ENCODE data around the gene IZUMO2. TPM values are rescaled to one million over a fixed set of nuclear protein-coding genes. Genes with fewer than 3 reads are reported as not detected.
A peak's percentile ranks its signal among the peaks of the same experiment; 100 is the strongest.
"Not testable (repeated sequence)": the region's sequence is repeated elsewhere in the genome, so short reads cannot be mapped to it uniquely, and the experiment has no call there.

Gene IZUMO2
- total RNA-seq, 2 experiments from 2014 or later = not detected

DNA sequence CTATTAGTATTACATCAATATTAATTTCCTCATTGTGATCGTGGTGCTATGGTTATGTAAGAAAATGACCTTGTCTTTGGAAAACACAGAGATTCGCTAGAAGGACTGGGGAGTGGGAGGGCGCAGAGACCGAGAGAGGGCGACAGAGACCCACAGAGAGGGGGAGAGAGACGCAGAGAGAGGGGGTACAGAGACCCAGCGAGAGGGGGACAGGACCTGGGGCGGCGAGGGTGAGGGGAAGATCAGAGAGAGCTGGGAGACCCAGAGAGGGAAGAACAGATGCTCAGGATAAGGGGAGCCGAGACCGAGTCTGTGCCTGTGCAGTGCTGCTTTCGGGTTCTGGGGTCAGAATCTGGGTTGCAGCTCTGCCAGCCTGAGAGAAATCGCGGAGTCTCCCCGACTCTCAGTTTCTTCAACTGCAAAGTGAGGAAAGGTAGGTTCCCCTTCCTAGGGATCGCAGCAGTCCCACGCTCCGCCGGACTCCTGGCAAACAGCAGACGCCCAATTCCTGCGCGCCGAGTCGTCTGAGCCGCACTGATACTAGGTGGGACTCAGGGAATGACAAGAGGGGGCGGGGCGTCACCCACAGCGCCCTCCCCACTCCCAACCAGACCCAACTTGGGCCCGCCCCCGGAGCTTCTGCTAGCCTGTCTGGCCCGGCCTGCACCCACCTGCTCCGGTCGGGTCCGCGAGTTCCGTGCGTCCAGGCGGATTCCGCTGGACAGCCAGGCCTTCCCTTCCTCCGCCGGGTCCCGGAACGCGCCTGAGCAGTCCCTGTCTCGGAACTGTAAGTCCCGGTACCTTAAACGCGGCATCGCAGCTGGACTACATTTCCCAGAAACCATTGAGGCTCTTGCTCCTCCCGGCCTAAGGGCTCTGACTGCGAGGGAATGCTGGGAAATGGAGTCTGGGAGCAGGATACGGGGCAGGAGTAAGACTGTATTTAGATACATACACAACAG is 15.3 kb downstream of the IZUMO2 start:
- ChIA-PET POLR2A (interaction anchor here (0.7 kb wide), 1 partner anchor 97 kb away, joined by 3 read pairs; no protein-coding TSS in a partner anchor), CTCF (interaction anchor here (0.7 to 2.7 kb wide), 5 partner anchors 12 to 313 kb away, joined by 3 to 10 read pairs (median 4); no protein-coding TSS in a partner anchor)
- Mint-ChIP-seq H3K36me3 (ENCODE audit: low read depth) (no peaks in the 10 kb centered on the region), H3K9me3 (peaks cover 4% of the 10 kb centered on the region), H3K27me3 (peaks cover 18% of the 10 kb centered on the region), H3K27ac (no peak overlapping the region), H3K4me3 (peak overlapping the region; percentile 51), H3K4me1 (ENCODE audit: low read depth) (peaks cover 4% of the 10 kb centered on the region)
- ATAC-seq (peak; percentile 96), DNase-seq (peak; percentile 78)
- intact Hi-C loops (cut with micrococcal nuclease) = no loop called here
- TF ChIP-seq, protein P1, sequence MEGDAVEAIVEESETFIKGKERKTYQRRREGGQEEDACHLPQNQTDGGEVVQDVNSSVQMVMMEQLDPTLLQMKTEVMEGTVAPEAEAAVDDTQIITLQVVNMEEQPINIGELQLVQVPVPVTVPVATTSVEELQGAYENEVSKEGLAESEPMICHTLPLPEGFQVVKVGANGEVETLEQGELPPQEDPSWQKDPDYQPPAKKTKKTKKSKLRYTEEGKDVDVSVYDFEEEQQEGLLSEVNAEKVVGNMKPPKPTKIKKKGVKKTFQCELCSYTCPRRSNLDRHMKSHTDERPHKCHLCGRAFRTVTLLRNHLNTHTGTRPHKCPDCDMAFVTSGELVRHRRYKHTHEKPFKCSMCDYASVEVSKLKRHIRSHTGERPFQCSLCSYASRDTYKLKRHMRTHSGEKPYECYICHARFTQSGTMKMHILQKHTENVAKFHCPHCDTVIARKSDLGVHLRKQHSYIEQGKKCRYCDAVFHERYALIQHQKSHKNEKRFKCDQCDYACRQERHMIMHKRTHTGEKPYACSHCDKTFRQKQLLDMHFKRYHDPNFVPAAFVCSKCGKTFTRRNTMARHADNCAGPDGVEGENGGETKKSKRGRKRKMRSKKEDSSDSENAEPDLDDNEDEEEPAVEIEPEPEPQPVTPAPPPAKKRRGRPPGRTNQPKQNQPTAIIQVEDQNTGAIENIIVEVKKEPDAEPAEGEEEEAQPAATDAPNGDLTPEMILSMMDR (IDR thresholded peaks at IDR 0.05) = peak; percentile 31

DNA sequence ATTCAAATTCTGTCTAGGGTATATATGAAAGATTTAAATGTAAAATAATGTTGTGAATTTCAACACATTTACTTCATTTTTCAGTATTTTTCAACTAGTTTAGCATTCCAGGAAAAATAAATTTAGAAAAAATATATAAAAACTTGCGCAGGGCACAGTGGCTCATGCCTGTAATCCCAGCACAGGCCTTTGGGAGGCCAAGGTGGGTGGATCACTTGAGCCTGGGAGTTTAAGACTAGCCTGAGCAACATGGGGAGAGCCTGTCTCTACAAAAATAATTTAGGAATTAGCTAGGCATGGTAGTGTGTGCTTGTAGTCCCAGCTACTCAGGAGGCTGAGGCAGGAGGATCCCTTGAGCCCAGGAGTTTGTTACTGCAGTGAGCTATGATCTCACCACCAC is 21.2 kb downstream of the IZUMO2 start:
- H3K4me1 Mint-ChIP-seq (ENCODE audit: low read depth); H3K9me3 Mint-ChIP-seq; H3K36me3 Mint-ChIP-seq (ENCODE audit: low read depth); H3K27me3 Mint-ChIP-seq; ATAC-seq; H3K4me3 Mint-ChIP-seq; intact Hi-C loops (cut with micrococcal nuclease); DNase-seq; CTCF ChIA-PET; POLR2A ChIA-PET; H3K27ac Mint-ChIP-seq: not testable (repeated sequence)

DNA sequence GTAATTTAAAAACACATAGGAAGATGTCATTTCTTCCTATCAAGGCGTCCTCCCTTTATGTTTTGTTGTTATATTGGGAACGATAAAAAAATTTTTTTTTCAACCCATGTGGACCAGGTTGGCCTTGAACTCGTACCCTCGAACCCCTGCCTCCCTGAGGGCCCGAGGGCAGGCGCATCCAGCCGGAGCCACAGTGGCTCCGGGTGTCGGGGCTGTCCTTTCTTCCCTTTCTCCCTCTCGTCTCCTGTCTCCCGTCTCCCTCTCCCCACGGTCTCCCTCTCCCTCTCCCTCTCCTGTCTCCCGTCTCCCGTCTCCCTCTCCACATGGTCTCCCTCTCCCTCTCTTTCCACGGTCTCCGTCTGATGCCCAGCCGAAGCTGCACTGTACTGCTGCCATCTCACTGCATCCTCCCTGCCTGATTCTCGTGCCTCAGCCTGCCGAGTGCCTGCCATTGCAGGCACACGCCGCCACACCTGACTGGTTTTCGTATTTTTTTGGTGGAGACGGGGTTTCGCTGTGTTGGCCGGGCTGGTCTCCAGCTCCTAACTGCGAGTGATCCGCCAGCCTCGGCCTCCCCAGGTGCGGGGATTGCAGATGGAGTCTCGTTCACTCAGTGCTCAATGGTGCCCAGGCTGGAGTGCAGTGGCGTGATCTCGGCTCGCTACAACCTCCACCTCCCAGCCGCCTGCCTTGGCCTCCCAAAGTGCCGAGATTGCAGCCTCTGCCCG is 22.8 kb downstream of the IZUMO2 start:
- H3K36me3 Mint-ChIP-seq (ENCODE audit: low read depth); H3K4me1 Mint-ChIP-seq (ENCODE audit: low read depth); ATAC-seq; DNase-seq; CTCF ChIA-PET; H3K27me3 Mint-ChIP-seq; POLR2A ChIA-PET; intact Hi-C loops (cut with micrococcal nuclease); H3K9me3 Mint-ChIP-seq; H3K27ac Mint-ChIP-seq; H3K4me3 Mint-ChIP-seq: not testable (repeated sequence)

DNA sequence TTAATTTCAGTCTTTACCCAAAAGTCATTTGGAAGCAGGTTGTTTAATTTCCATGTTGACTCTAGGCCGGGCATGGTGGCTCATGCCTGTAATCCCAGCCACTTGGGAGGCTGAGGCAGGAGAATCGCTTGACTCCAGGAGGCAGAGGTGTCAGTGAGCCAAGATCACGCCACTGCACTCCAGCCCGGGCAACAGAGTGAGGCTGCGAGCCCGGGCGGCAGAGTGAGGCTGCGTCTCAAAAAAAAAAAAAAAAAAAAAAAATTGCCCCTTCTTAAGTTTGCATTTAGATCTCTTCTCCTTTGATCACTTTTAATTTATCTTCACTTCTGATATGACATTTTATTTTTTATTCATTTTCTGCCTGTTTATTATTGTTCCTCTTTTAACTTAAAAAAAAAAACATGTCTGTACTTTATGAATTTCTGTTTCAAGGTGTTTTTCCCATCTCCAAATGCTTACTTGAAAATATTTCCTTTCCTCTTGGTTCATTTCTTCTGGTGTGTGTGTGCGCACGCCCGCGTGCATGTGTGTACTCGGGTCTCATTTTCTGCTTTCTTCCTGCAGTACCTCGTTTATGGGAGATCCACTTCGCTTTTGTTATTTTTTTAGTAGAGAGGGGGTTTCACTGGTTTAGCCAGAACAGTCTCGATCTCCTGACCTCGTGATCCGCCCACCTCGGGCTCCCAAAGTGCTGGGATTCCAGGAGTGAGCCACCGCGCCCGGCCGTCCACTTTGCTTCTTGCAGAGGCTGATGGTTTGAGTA is 26.3 kb downstream of the IZUMO2 start:
- H3K27ac Mint-ChIP-seq; H3K36me3 Mint-ChIP-seq (ENCODE audit: low read depth); H3K9me3 Mint-ChIP-seq; POLR2A ChIA-PET; intact Hi-C loops (cut with micrococcal nuclease); DNase-seq; H3K27me3 Mint-ChIP-seq; H3K4me1 Mint-ChIP-seq (ENCODE audit: low read depth); ATAC-seq; H3K4me3 Mint-ChIP-seq: not testable (repeated sequence)
- CTCF ChIA-PET = interaction anchor here (0.7 to 1.4 kb wide), 12 partner anchors 10 to 420 kb away, joined by 3 to 10 read pairs (median 4); no protein-coding TSS in a partner anchor
- TF ChIP-seq, protein P1 (IDR thresholded peaks at IDR 0.05) = peak; percentile 43

DNA sequence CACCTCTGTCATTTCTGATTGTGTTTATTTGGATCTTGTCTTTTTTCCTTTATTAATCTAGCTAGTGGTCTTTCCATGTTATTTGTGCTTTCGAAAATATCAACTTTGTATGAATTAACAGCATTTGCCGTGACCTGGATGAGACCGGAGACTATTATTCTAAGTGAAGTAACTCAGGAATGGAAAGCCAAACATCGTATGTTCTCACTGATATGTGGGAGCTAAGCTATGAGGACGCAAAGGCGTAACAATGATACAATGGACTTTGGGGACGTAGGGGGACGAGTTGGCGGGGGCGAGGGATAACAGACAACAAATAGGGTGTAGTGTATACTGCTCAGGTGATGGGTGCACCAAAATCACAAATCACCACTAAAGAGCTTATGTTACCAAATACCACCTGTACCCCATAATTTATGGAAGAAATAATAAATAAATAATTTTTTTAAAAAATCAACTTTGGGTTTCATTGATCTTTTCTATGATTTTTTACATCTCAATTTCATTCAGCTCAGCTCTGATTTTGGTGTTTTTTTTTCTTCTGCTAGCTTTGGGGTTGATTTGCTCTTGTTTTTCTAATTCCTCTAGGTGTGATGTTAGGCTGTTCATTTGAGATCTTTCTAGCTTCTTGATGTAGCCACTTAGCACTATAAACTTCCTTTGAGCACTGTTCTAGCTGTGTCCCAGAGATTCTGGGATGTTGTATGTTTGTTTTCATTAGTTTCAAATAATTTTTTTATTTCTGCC is 27.1 kb downstream of the IZUMO2 start:
- H3K27ac Mint-ChIP-seq; H3K4me1 Mint-ChIP-seq (ENCODE audit: low read depth); H3K27me3 Mint-ChIP-seq; intact Hi-C loops (cut with micrococcal nuclease); DNase-seq; ATAC-seq; H3K36me3 Mint-ChIP-seq (ENCODE audit: low read depth); H3K4me3 Mint-ChIP-seq; H3K9me3 Mint-ChIP-seq; POLR2A ChIA-PET: not testable (repeated sequence)
- CTCF ChIA-PET = interaction anchor here (0.6 to 1.4 kb wide), 18 partner anchors 11 to 420 kb away, joined by 3 to 10 read pairs (median 4); partner anchors contain the start of gene ATF5

DNA sequence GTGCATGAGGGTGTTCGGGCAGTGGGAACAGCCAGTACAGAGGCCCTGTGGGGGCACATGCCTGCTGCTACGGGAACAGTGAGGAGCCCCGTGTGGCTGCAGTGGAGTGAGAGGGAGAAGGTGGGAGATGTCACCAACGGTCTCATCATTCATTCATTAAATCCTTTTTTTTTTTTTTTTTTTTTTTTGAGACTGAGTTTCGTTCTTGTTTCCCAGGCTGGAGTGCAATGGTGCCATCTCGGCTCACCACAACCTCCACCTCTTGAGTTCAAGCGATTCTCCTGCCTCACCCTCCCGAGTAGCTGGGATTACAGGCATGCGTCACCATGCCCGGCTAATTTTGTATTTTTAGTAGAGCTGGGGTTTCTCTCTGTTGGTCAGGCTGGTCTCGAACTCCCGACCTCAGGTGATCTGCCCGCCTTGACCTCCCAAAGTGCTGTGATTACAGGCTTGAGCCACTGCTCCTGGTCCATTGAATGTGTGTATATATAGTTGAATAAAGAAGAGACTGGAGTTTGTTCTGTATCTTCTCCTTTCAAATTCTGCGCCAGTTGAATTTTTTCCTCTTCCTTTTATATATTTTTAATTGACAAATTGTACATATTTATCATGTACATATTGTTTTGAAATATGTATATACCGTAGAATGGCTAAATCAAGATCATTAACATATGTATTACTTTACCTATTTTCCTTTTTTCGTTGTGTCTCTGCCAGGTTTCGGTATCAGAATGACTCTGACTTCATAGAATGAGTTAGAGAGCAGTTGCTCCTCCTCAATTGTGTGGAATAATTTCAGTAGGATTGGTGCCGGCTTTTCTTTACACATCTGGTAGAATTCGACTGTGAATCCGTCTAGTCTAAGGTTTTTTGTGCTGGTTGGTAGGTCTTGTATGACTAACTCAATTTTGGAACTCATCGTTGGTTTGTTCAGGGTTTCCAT is 28.0 kb downstream of the IZUMO2 start:
- ATAC-seq; DNase-seq; H3K27ac Mint-ChIP-seq; H3K36me3 Mint-ChIP-seq (ENCODE audit: low read depth); H3K4me3 Mint-ChIP-seq; H3K4me1 Mint-ChIP-seq (ENCODE audit: low read depth); intact Hi-C loops (cut with micrococcal nuclease); POLR2A ChIA-PET; H3K9me3 Mint-ChIP-seq; H3K27me3 Mint-ChIP-seq: not testable (repeated sequence)
- CTCF ChIA-PET = interaction anchor here (1.0 to 1.4 kb wide), 9 partner anchors 14 to 196 kb away, joined by 3 to 10 read pairs (median 4); no protein-coding TSS in a partner anchor

Measured in activated CD8-positive, alpha-beta T cell treated with anti-CD3 and anti-CD28 coated beads for 36 hours (primary cell).